ENCODE data around the gene RCSD1. TPM values are rescaled to one million over a fixed set of nuclear protein-coding genes. Genes with fewer than 3 reads are reported as not detected.

RCSD1 gene
- 64.1 TPM for total RNA-seq

GRCh38 chr1:167629681-167630567 lies at the start of gene RCSD1:
RCSD1 (plus strand) TSS chr1:167630232; CDS start chr1:167630424, 192 bp downstream.
- Histone ChIP-seq H3K4me1 (ENCODE audit: insufficient read depth, low read length) (peaks cover 81% of the 10 kb centered on the region), H3K27me3 (ENCODE audit: insufficient read depth, low read length) (no peaks in the 10 kb centered on the region), H3K9me3 (ENCODE audit: low read depth, low read length) (no peaks in the 10 kb centered on the region), H3K4me3 (ENCODE audit: low read length) (peak within 1 kb of the TSS; percentile 94)

- H3K27me3 ChIP-seq (ENCODE audit: insufficient read depth, low read length), result no peaks in the 10 kb centered on the region
- H3K9me3 ChIP-seq (ENCODE audit: low read depth, low read length), result no peaks in the 10 kb centered on the region
- H3K4me3 ChIP-seq (ENCODE audit: low read length), result no peak overlapping the region
- peaks cover under 1% of the 10 kb centered on the region for H3K4me1 ChIP-seq (ENCODE audit: insufficient read depth, low read length)
Measured at GRCh38 chr1:167582064-167582463, 48.0 kb upstream of the RCSD1 start.

- Histone ChIP-seq H3K27me3 (ENCODE audit: insufficient read depth, low read length) (no peaks in the 10 kb centered on the region), H3K4me1 (ENCODE audit: insufficient read depth, low read length) (peaks cover 7% of the 10 kb centered on the region), H3K4me3 (ENCODE audit: low read length) (no peak overlapping the region), H3K9me3 (ENCODE audit: low read depth, low read length) (no peaks in the 10 kb centered on the region)
Measured at GRCh38 chr1:167582722-167583121, 47.3 kb upstream of the RCSD1 start.

GRCh38 chr1:167584581-167584980 lies 45.5 kb upstream of the RCSD1 start:
- Histone ChIP-seq H3K4me3 (ENCODE audit: low read length) (no peak overlapping the region), H3K27me3 (ENCODE audit: insufficient read depth, low read length) (no peaks in the 10 kb centered on the region), H3K4me1 (ENCODE audit: insufficient read depth, low read length) (peaks cover 22% of the 10 kb centered on the region), H3K9me3 (ENCODE audit: low read depth, low read length) (no peaks in the 10 kb centered on the region)

- peaks cover 22% of the 10 kb centered on the region for H3K4me1 ChIP-seq (ENCODE audit: insufficient read depth, low read length)
- no peaks in the 10 kb centered on the region for H3K27me3 ChIP-seq (ENCODE audit: insufficient read depth, low read length)
- no peaks in the 10 kb centered on the region for H3K9me3 ChIP-seq (ENCODE audit: low read depth, low read length)
- no peak overlapping the region for H3K4me3 ChIP-seq (ENCODE audit: low read length)
Measured at GRCh38 chr1:167587342-167587741, 42.7 kb upstream of the RCSD1 start.

GRCh38 chr1:167587872-167588271 lies 42.2 kb upstream of the RCSD1 start:
- no peaks in the 10 kb centered on the region for H3K27me3 ChIP-seq (ENCODE audit: insufficient read depth, low read length)
- no peaks in the 10 kb centered on the region for H3K9me3 ChIP-seq (ENCODE audit: low read depth, low read length)
- peaks cover 22% of the 10 kb centered on the region for H3K4me1 ChIP-seq (ENCODE audit: insufficient read depth, low read length)
- H3K4me3 ChIP-seq (ENCODE audit: low read length), result no peak overlapping the region

- H3K4me3 ChIP-seq (ENCODE audit: low read length), result no peak overlapping the region
- peaks cover 22% of the 10 kb centered on the region for H3K4me1 ChIP-seq (ENCODE audit: insufficient read depth, low read length)
- H3K9me3 ChIP-seq (ENCODE audit: low read depth, low read length), result no peaks in the 10 kb centered on the region
- no peaks in the 10 kb centered on the region for H3K27me3 ChIP-seq (ENCODE audit: insufficient read depth, low read length)
Measured at GRCh38 chr1:167588361-167588760, 41.7 kb upstream of the RCSD1 start.

- Histone ChIP-seq H3K9me3 (ENCODE audit: low read depth, low read length) (no peaks in the 10 kb centered on the region), H3K27me3 (ENCODE audit: insufficient read depth, low read length) (no peaks in the 10 kb centered on the region), H3K4me3 (ENCODE audit: low read length) (no peak overlapping the region), H3K4me1 (ENCODE audit: insufficient read depth, low read length) (peaks cover 17% of the 10 kb centered on the region)
Measured at GRCh38 chr1:167592475-167592874, 37.6 kb upstream of the RCSD1 start.

- H3K4me3 ChIP-seq (ENCODE audit: low read length), result no peak overlapping the region
- no peaks in the 10 kb centered on the region for H3K27me3 ChIP-seq (ENCODE audit: insufficient read depth, low read length)
- H3K4me1 ChIP-seq (ENCODE audit: insufficient read depth, low read length), result peaks cover 3% of the 10 kb centered on the region
- H3K9me3 ChIP-seq (ENCODE audit: low read depth, low read length), result no peaks in the 10 kb centered on the region
Measured at GRCh38 chr1:167593860-167594259, 36.2 kb upstream of the RCSD1 start.

- Histone ChIP-seq H3K27me3 (ENCODE audit: insufficient read depth, low read length) (no peaks in the 10 kb centered on the region), H3K4me3 (ENCODE audit: low read length) (no peak overlapping the region), H3K4me1 (ENCODE audit: insufficient read depth, low read length) (peaks cover 4% of the 10 kb centered on the region), H3K9me3 (ENCODE audit: low read depth, low read length) (no peaks in the 10 kb centered on the region)
Measured at GRCh38 chr1:167594822-167595221, 35.2 kb upstream of the RCSD1 start.

- Histone ChIP-seq H3K4me3 (ENCODE audit: low read length) (no peak overlapping the region), H3K9me3 (ENCODE audit: low read depth, low read length) (no peaks in the 10 kb centered on the region), H3K27me3 (ENCODE audit: insufficient read depth, low read length) (no peaks in the 10 kb centered on the region), H3K4me1 (ENCODE audit: insufficient read depth, low read length) (peaks cover 56% of the 10 kb centered on the region)
Measured at GRCh38 chr1:167599957-167600581, 30.0 kb upstream of the RCSD1 start.

- Histone ChIP-seq H3K4me3 (ENCODE audit: low read length) (no peak overlapping the region), H3K27me3 (ENCODE audit: insufficient read depth, low read length) (no peaks in the 10 kb centered on the region), H3K4me1 (ENCODE audit: insufficient read depth, low read length) (peaks cover 63% of the 10 kb centered on the region), H3K9me3 (ENCODE audit: low read depth, low read length) (no peaks in the 10 kb centered on the region)
Measured at GRCh38 chr1:167601442-167602383, 28.3 kb upstream of the RCSD1 start.

- Histone ChIP-seq H3K9me3 (ENCODE audit: low read depth, low read length) (peaks cover 9% of the 10 kb centered on the region), H3K27me3 (ENCODE audit: insufficient read depth, low read length) (no peaks in the 10 kb centered on the region), H3K4me3 (ENCODE audit: low read length) (no peak overlapping the region), H3K4me1 (ENCODE audit: insufficient read depth, low read length) (peaks cover 63% of the 10 kb centered on the region)
Measured at GRCh38 chr1:167602840-167603239, 27.2 kb upstream of the RCSD1 start.

- Histone ChIP-seq H3K9me3 (ENCODE audit: low read depth, low read length) (peaks cover 9% of the 10 kb centered on the region), H3K4me1 (ENCODE audit: insufficient read depth, low read length) (peaks cover 62% of the 10 kb centered on the region), H3K27me3 (ENCODE audit: insufficient read depth, low read length) (no peaks in the 10 kb centered on the region), H3K4me3 (ENCODE audit: low read length) (no peak overlapping the region)
Measured at GRCh38 chr1:167605576-167605975, 24.5 kb upstream of the RCSD1 start.

GRCh38 chr1:167611983-167612382 lies 18.0 kb upstream of the RCSD1 start:
- Histone ChIP-seq H3K9me3 (ENCODE audit: low read depth, low read length) (peaks cover 8% of the 10 kb centered on the region), H3K4me1 (ENCODE audit: insufficient read depth, low read length) (peaks cover 52% of the 10 kb centered on the region), H3K4me3 (ENCODE audit: low read length) (no peak overlapping the region), H3K27me3 (ENCODE audit: insufficient read depth, low read length) (no peaks in the 10 kb centered on the region)
